T-helper 2 cell treated with Interferon-gamma antibody and Interleukin-4, amounts not matched to agents 100 ng/mL and 5 ng/mL, for 36 hours (primary cell): ENCODE data around the gene CAPN8. TPM values are rescaled to one million over a fixed set of nuclear protein-coding genes. Genes with fewer than 3 reads are reported as not detected.

Experiments
- total RNA-seq: library from RNA; stranded (reverse); gene quantifications from 2 replicates; pipeline ENCODE4 v1.2.3, GENCODE V29; 2022

Gene CAPN8
- total RNA-seq, 1 donor from 2014 or later, result not detected

Other genes starting within 250 kb of the CAPN8 start
- 187 and 191 TPM in 2 replicates for gene CAPN2, start 46.8 kb upstream of the CAPN8 start, total RNA-seq
- gene TP53BP2, start 180.2 kb upstream of the CAPN8 start, total RNA-seq, result 25.3 and 27.6 TPM in 2 replicates